Mesendoderm (in vitro differentiated cells): ENCODE data around the gene FSD1.
"Not testable (repeated sequence)": the region's sequence is repeated elsewhere in the genome, so short reads cannot be mapped to it uniquely, and the experiment has no call there.

Experiments
- DNase-seq: peaks from one replicate; pipeline ENCODE4 v3.0.0; 2013
- H2AK5ac ChIP-seq: 2 replicates; pipeline ENCODE4 v1.6.1; 2013; ENCODE audit warnings: low read length, inconsistent platforms
- H2BK120ac ChIP-seq: 2 replicates; pipeline ENCODE4 v1.6.1; 2013; ENCODE audit warnings: low read depth, mild to moderate bottlenecking, low read length, moderate library complexity, mixed read lengths
- H2BK15ac ChIP-seq: replicated peaks from 2 replicates; pipeline ENCODE4 v1.6.1; 2013; ENCODE audit warnings: low read depth, mild to moderate bottlenecking, moderate library complexity
- H2BK5ac ChIP-seq: 2 replicates; pipeline ENCODE4 v1.6.1; 2013; ENCODE audit warnings: low read length, inconsistent platforms
- H3K18ac ChIP-seq: 2 replicates; pipeline ENCODE4 v1.6.1; 2013; ENCODE audit warnings: mild to moderate bottlenecking, low read length, mixed read lengths
- H3K23ac ChIP-seq: one replicate; pipeline ENCODE4 v1.6.1; 2013; ENCODE audit warnings: low read length
- H3K27ac ChIP-seq: 2 replicates; pipeline ENCODE4 v1.5.1; 2013; ENCODE audit warnings: low read depth, mild to moderate bottlenecking, inconsistent platforms, low read length, moderate library complexity
- H3K27me3 ChIP-seq: 2 replicates; pipeline ENCODE4 v1.6.1; 2013; ENCODE audit warnings: low read length, control low read depth, mild to moderate bottlenecking, inconsistent platforms; ENCODE audit not compliant: insufficient read depth, poor library complexity
- H3K36me3 ChIP-seq: 2 replicates; pipeline ENCODE4 v1.6.1; 2013; ENCODE audit warnings: low read length, inconsistent platforms; ENCODE audit not compliant: control insufficient read depth, insufficient read depth
- H3K4ac ChIP-seq: one replicate; pipeline ENCODE4 v1.6.1; 2013; ENCODE audit warnings: low read depth, mild to moderate bottlenecking, low read length, moderate library complexity
- H3K4me1 ChIP-seq: 2 replicates; pipeline ENCODE4 v1.6.1; 2013; ENCODE audit warnings: low read depth, low read length, inconsistent platforms; ENCODE audit not compliant: control insufficient read depth
- H3K4me2 ChIP-seq: 2 replicates; pipeline ENCODE4 v1.6.1; 2013; ENCODE audit warnings: low read length
- H3K4me3 ChIP-seq: 2 replicates; pipeline ENCODE4 v1.5.1; 2013; ENCODE audit warnings: mild to moderate bottlenecking, low read length
- H3K56ac ChIP-seq: one replicate; pipeline ENCODE4 v1.6.1; 2013; ENCODE audit warnings: low read length
- H3K79me1 ChIP-seq: 2 replicates; pipeline ENCODE4 v1.6.1; 2013; ENCODE audit warnings: low read length, inconsistent platforms
- H3K79me2 ChIP-seq: 2 replicates; pipeline ENCODE4 v1.6.1; 2013; ENCODE audit warnings: mild to moderate bottlenecking, low read length; ENCODE audit not compliant: control insufficient read depth, insufficient read depth
- H3K9ac ChIP-seq: 2 replicates; pipeline ENCODE4 v1.6.1; 2013; ENCODE audit warnings: low read length, inconsistent platforms
- H4K5ac ChIP-seq: one replicate; pipeline ENCODE4 v1.6.1; 2013; ENCODE audit warnings: low read length
- H4K8ac ChIP-seq: one replicate; pipeline ENCODE4 v1.6.1; 2013; ENCODE audit warnings: low read depth, mild to moderate bottlenecking, control low read depth, low read length, moderate library complexity
- WGBS: extraction: QIAGEN DNeasy Blood & Tissue Kit; methylation state at CpG from one replicate; pipeline ENCODE4 v1.1.7; 2013; ENCODE audit warnings: low lambda C conversion rate, missing lambda C conversion rate; ENCODE audit not compliant: insufficient coverage; ENCODE audit errors: extremely low coverage; 5-methylcytosine and 5-hydroxymethylcytosine counted together

Gene FSD1

GRCh38 chr19:4328243-4328990, 24.0 kb downstream of the FSD1 start:
- no CpG with 5 or more reads among the region's 49 CpGs for WGBS
- Histone ChIP-seq H3K56ac (peak overlapping the region; percentile 84), H3K9ac (peak overlapping the region; percentile 79), H2BK5ac (no peak overlapping the region), H3K4me2 (peak overlapping the region; percentile 79), H4K5ac (no peak overlapping the region), H3K27me3 (no peaks in the 10 kb centered on the region), H3K36me3 (no peaks in the 10 kb centered on the region), H3K18ac (peak overlapping the region; percentile 65), H3K27ac (no peak overlapping the region), H2BK15ac (no peak overlapping the region), H3K23ac (no peak overlapping the region), H3K79me2 (no peaks in the 10 kb centered on the region), H4K8ac (no peak overlapping the region), H2AK5ac (no peak overlapping the region), H3K4me1 (no peaks in the 10 kb centered on the region), H2BK120ac (no peak overlapping the region), H3K4me3 (peak overlapping the region; percentile 54), H3K4ac (peak overlapping the region; percentile 77), H3K79me1 (no peaks in the 10 kb centered on the region)
- peak; percentile 97 for DNase-seq

DNA sequence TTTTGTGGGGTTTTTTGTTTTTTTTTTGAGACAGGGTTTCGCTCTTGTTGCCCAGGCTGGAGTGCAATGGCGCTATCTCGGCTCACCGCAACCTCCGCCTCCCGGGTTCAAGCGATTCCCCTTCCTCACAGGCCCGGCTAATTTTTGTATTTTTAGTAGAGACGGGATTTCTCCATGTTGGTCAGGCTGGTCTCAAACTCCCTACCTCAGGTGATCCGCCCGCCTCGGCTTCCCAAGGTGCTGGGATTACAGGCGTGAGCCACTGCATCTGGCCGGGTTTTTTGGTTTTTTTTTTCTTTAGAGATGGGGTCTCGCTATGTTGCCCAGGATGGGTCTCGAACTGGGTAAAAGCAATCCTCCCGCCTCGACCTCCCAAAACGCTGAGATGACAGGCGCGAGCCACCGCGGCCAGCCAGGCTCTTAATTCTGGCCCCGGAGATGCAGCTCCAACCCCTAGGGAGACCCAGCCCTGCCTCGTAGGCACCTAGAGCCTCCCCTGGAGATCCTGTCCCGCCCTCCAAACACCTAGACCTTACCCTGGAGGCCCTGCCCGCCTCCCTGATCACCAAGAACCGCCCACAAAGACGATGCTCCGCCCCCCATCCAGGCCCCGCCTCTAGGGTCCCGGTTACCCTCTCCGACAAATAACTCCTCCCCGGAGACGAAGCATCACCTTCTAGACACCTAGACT, 24.7 kb downstream of the FSD1 start:
- not testable (repeated sequence) for H3K27ac ChIP-seq, H3K4ac ChIP-seq, H3K27me3 ChIP-seq, H4K8ac ChIP-seq, H2BK15ac ChIP-seq, H3K4me2 ChIP-seq, H3K23ac ChIP-seq, H3K4me3 ChIP-seq, H3K4me1 ChIP-seq, H3K79me1 ChIP-seq, H2BK5ac ChIP-seq, H4K5ac ChIP-seq, H3K79me2 ChIP-seq, H3K9ac ChIP-seq, H2AK5ac ChIP-seq, H2BK120ac ChIP-seq, H3K36me3 ChIP-seq, H3K56ac ChIP-seq
- peak; percentile 75 for DNase-seq
- WGBS: no CpG with 5 or more reads among the region's 35 CpGs
- peak overlapping the region; percentile 65 for H3K18ac ChIP-seq

DNA sequence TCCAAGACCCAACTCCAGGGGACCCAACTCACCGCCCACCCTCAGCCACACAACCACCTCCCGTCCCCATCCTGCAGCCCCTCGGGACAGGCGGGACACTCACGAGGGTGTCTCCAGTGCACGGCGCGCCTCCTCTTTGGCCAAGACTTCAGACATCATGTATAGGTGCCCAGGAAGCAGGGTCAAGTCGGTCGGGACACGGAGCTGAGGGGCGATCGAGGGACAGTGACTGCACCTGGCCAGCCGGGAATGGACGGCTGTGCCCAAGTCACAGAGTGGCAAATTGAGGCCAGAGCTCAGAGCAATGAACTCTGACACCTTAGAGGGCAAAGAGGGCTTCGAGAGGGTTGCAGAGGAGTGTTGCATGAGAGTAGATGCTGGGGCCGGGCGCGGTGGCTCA, 25.5 kb downstream of the FSD1 start:
- no peak overlapping the region for H3K18ac ChIP-seq
- no peak overlapping the region for H2AK5ac ChIP-seq
- no peak overlapping the region for H3K56ac ChIP-seq
- no peak overlapping the region for H4K5ac ChIP-seq
- no peak overlapping the region for H2BK5ac ChIP-seq
- no peak overlapping the region for H3K23ac ChIP-seq
- no peak for DNase-seq
- H3K4me1 ChIP-seq: no peaks in the 10 kb centered on the region
- no peak overlapping the region for H2BK15ac ChIP-seq
- H3K27me3 ChIP-seq: no peaks in the 10 kb centered on the region
- no peak overlapping the region for H4K8ac ChIP-seq
- no peak overlapping the region for H2BK120ac ChIP-seq
- H3K79me2 ChIP-seq: no peaks in the 10 kb centered on the region
- H3K36me3 ChIP-seq: no peaks in the 10 kb centered on the region
- no peak overlapping the region for H3K27ac ChIP-seq
- H3K9ac ChIP-seq: no peak overlapping the region
- WGBS: no CpG with 5 or more reads among the region's 19 CpGs
- H3K4ac ChIP-seq: no peak overlapping the region
- no peak overlapping the region for H3K4me3 ChIP-seq
- H3K4me2 ChIP-seq: no peak overlapping the region
- no peaks in the 10 kb centered on the region for H3K79me1 ChIP-seq

GRCh38 chr19:4334929-4335570, 30.7 kb downstream of the FSD1 start:
- H3K79me2 ChIP-seq: no peaks in the 10 kb centered on the region
- H3K9ac ChIP-seq: no peak overlapping the region
- H2BK15ac ChIP-seq: no peak overlapping the region
- H3K27me3 ChIP-seq: no peaks in the 10 kb centered on the region
- H2BK5ac ChIP-seq: no peak overlapping the region
- H3K56ac ChIP-seq: no peak overlapping the region
- H3K23ac ChIP-seq: no peak overlapping the region
- no peak overlapping the region for H2AK5ac ChIP-seq
- 100% methylated on average over 4 of the region's 7 CpGs for WGBS
- no peak overlapping the region for H3K4me2 ChIP-seq
- no peak overlapping the region for H2BK120ac ChIP-seq
- no peak overlapping the region for H3K4me3 ChIP-seq
- H4K8ac ChIP-seq: no peak overlapping the region
- no peak overlapping the region for H3K27ac ChIP-seq
- H4K5ac ChIP-seq: no peak overlapping the region
- no peaks in the 10 kb centered on the region for H3K79me1 ChIP-seq
- H3K18ac ChIP-seq: no peak overlapping the region
- H3K4me1 ChIP-seq: no peaks in the 10 kb centered on the region
- no peak for DNase-seq
- no peaks in the 10 kb centered on the region for H3K36me3 ChIP-seq
- no peak overlapping the region for H3K4ac ChIP-seq

DNA sequence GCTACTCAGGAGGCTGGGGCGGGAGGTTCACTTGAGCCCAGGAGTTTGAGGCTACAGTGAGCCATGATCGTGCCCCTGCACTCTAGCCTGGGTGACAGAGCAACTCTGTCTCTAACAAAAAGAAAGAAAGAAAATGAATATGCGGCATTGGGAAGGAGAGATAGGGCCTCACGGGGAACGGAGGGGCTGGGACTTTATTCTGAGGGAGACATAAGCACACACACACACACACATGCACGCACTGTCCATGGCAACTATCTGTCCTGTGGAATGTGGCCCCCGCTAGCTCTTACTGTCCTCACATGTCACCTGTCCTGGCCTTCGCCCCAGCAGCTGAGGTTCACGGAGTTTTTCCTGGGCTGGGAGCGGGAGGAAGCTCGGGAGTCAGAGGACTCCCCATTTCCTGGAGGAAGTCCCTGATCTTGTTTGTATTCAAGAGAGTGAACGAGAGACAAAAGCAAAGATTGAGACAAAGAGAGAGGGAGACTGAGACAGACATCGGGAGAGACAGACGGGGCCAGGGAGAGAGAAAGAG, 33.6 kb downstream of the FSD1 start:
- H3K4me1 ChIP-seq: no peaks in the 10 kb centered on the region
- peak overlapping the region; percentile 89 for H3K56ac ChIP-seq
- H3K4me3 ChIP-seq: peak overlapping the region; percentile 2
- no peak overlapping the region for H3K27ac ChIP-seq
- no peaks in the 10 kb centered on the region for H3K27me3 ChIP-seq
- no CpG with 5 or more reads among the region's 14 CpGs for WGBS
- H3K4ac ChIP-seq: no peak overlapping the region
- H3K79me1 ChIP-seq: no peaks in the 10 kb centered on the region
- H3K9ac ChIP-seq: peak overlapping the region; percentile 73
- no peak overlapping the region for H2BK15ac ChIP-seq
- no peaks in the 10 kb centered on the region for H3K36me3 ChIP-seq
- DNase-seq: peak; percentile 54
- no peak overlapping the region for H2AK5ac ChIP-seq
- no peak overlapping the region for H4K5ac ChIP-seq
- H2BK5ac ChIP-seq: peak overlapping the region; percentile 27
- no peaks in the 10 kb centered on the region for H3K79me2 ChIP-seq
- no peak overlapping the region for H2BK120ac ChIP-seq
- H4K8ac ChIP-seq: no peak overlapping the region
- H3K4me2 ChIP-seq: peak overlapping the region; percentile 70
- no peak overlapping the region for H3K18ac ChIP-seq
- H3K23ac ChIP-seq: no peak overlapping the region
